Natural killer cell (primary cell): Measurements from ENCODE around the gene TEC. TPM values are rescaled to one million over a fixed set of nuclear protein-coding genes. Genes with fewer than 3 reads are reported as not detected.

Experiments used
- ATAC-seq, 3 donors: fragments of 150-1000 bp in 2 of 3; fragments of 200-7000 bp in 1 of 3; cut with Tn5 transposase; 1 replicate in 1 of 3; 2 replicates in 2 of 3; pipeline ENCODE4 v1.10.0; 2021; ENCODE audit warnings: mild to moderate bottlenecking in 2 of 3, moderate library complexity in 2 of 3
- DNase-seq, 2 donors: peaks; one replicate each; pipeline versions ENCODE4 v3.0.0 to v3.0.0-alpha.2; 2013 to 2021; ENCODE audit warnings: mixed read lengths in 1 of 2
- H3K27ac ChIP-seq: one replicate; pipeline ENCODE4 v1.5.1; 2013; ENCODE audit warnings: mild to moderate bottlenecking, low read length
- H3K27me3 ChIP-seq: one replicate; pipeline ENCODE4 v1.6.1; 2013; ENCODE audit warnings: low read length; ENCODE audit not compliant: control insufficient read depth, insufficient read depth
- H3K36me3 ChIP-seq: one replicate; pipeline ENCODE4 v1.6.1; 2013; ENCODE audit warnings: low read length; ENCODE audit not compliant: control insufficient read depth, insufficient read depth
- H3K4me1 ChIP-seq: one replicate; pipeline ENCODE4 v1.6.1; 2013; ENCODE audit warnings: low read length; ENCODE audit not compliant: control insufficient read depth, insufficient read depth
- H3K4me3 ChIP-seq: one replicate; pipeline ENCODE4 v1.5.1; 2013; ENCODE audit warnings: low read length
- H3K9me3 ChIP-seq: one replicate; pipeline ENCODE4 v1.6.1; 2013; ENCODE audit warnings: low read length; ENCODE audit not compliant: control insufficient read depth, insufficient read depth
- H3K27ac Mint-ChIP-seq, 2 donors: one replicate each; pipeline ENCODE4 v1.8.0; 2022; ENCODE audit warnings: mild to moderate bottlenecking in 2 of 2, mixed read lengths in 2 of 2, moderate library complexity in 1 of 2
- H3K27me3 Mint-ChIP-seq, 2 donors: one replicate each; pipeline ENCODE4 v1.8.0; 2022; ENCODE audit warnings: low read depth in 2 of 2, mixed read lengths in 2 of 2
- H3K36me3 Mint-ChIP-seq: one replicate; pipeline ENCODE4 v1.8.0; 2022; ENCODE audit warnings: mixed read lengths
- H3K4me1 Mint-ChIP-seq, 2 donors: one replicate each; pipeline ENCODE4 v1.8.0; 2022; ENCODE audit warnings: mixed read lengths in 2 of 2
- H3K4me3 Mint-ChIP-seq: one replicate; pipeline ENCODE4 v1.8.0; 2022; ENCODE audit warnings: mild to moderate bottlenecking, moderate library complexity, mixed read lengths
- H3K9me3 Mint-ChIP-seq, 2 donors: one replicate each; pipeline ENCODE4 v1.8.0; 2022; ENCODE audit warnings: mixed read lengths in 2 of 2
- CTCF ChIP-seq: fragments of 200-600 bp; IDR thresholded peaks from one replicate; pipeline ENCODE4 v1.8.0; 2022; ENCODE audit warnings: antibody characterized with exemption
- WGBS: methylation state at CpG from one replicate; pipeline ENCODE4 v1.1.7; 2013; ENCODE audit warnings: missing lambda C conversion rate; ENCODE audit not compliant: insufficient coverage; 5-methylcytosine and 5-hydroxymethylcytosine counted together
- intact Hi-C: fragments of 100-400 bp; cut with micrococcal nuclease; formaldehyde crosslinking; loops from one replicate; pipeline ENCODE4 v1.14.2; 2022
- total RNA-seq, 4 donors: library from RNA; stranded (reverse); fragments of 120-200 nt in 1 of 4; gene quantifications; one replicate each; pipeline versions ENCODE4 v1.2.3 to v1.2.4, GENCODE V29; 2013 to 2022

Gene TEC
- total RNA-seq, 3 donors from 2014 or later (not counting 1 experiment from before 2014, with no cell fraction given): 4.0 to 7.4 (median 4.7) TPM

- peak overlapping the region; percentile 65 for H3K4me3 Mint-ChIP-seq
- no peaks in the 10 kb centered on the region for H3K9me3 Mint-ChIP-seq
- Histone ChIP-seq H3K36me3 (no peaks in the 10 kb centered on the region), H3K4me3 (no peak overlapping the region), H3K27ac (peak overlapping the region; percentile 56), H3K4me1 (peaks cover 13% of the 10 kb centered on the region), H3K27me3 (no peaks in the 10 kb centered on the region), H3K9me3 (no peaks in the 10 kb centered on the region)
- no peak for TF ChIP-seq CTCF
- no peaks in the 10 kb centered on the region for H3K36me3 Mint-ChIP-seq
- peaks cover 22% of the 10 kb centered on the region in 2 donors for H3K4me1 Mint-ChIP-seq
- peak in 1 of 2 donors; percentile 14 for DNase-seq
- H3K27ac Mint-ChIP-seq: peak overlapping the region; percentile 56 to 75
- ATAC-seq: peak; percentile 83 to 94 (median 91)
- WGBS: 4% methylated on average over 6 of the region's 6 CpGs
- intact Hi-C loops: no loop called here
- no peaks in the 10 kb centered on the region for H3K27me3 Mint-ChIP-seq
Observed at GRCh38 chr4:48212165-48212564, 57.5 kb downstream of the TEC start.

GRCh38 chr4:48210966-48211328 lies 58.7 kb downstream of the TEC start:
- ATAC-seq (no peak), DNase-seq (no peak)
- intact Hi-C loops: no loop called here
- no peaks in the 10 kb centered on the region for H3K9me3 Mint-ChIP-seq
- H3K27me3 Mint-ChIP-seq: no peaks in the 10 kb centered on the region
- Histone ChIP-seq H3K4me3 (no peak overlapping the region), H3K36me3 (no peaks in the 10 kb centered on the region), H3K27me3 (no peaks in the 10 kb centered on the region), H3K27ac (peak overlapping the region; percentile 7), H3K9me3 (no peaks in the 10 kb centered on the region), H3K4me1 (peaks cover 13% of the 10 kb centered on the region)
- H3K4me1 Mint-ChIP-seq: peaks cover 22 to 23% of the 10 kb centered on the region in 2 donors
- H3K27ac Mint-ChIP-seq: no peak overlapping the region
- no peak overlapping the region for H3K4me3 Mint-ChIP-seq
- TF ChIP-seq CTCF: no peak
- no peaks in the 10 kb centered on the region for H3K36me3 Mint-ChIP-seq

- ATAC-seq: no peak
- Histone ChIP-seq H3K4me1 (peaks cover 12% of the 10 kb centered on the region), H3K36me3 (no peaks in the 10 kb centered on the region), H3K4me3 (no peak overlapping the region), H3K27ac (no peak overlapping the region), H3K27me3 (no peaks in the 10 kb centered on the region), H3K9me3 (no peaks in the 10 kb centered on the region)
- 80% methylated on average over 2 of the region's 2 CpGs for WGBS
- Mint-ChIP-seq H3K4me3 (no peak overlapping the region), H3K27ac (no peak overlapping the region), H3K27me3 (peaks cover 0 to 6% of the 10 kb centered on the region in 2 donors), H3K9me3 (no peaks in the 10 kb centered on the region), H3K4me1 (peaks cover 8 to 13% of the 10 kb centered on the region in 2 donors), H3K36me3 (no peaks in the 10 kb centered on the region)
- DNase-seq: no peak
- intact Hi-C loops: no loop called here
- TF ChIP-seq CTCF: no peak
Observed at GRCh38 chr4:48205626-48206025, 64.0 kb downstream of the TEC start.

- Mint-ChIP-seq H3K4me1 (peaks cover 3 to 9% of the 10 kb centered on the region in 2 donors), H3K36me3 (no peaks in the 10 kb centered on the region), H3K4me3 (no peak overlapping the region), H3K27me3 (peaks cover 0 to 6% of the 10 kb centered on the region in 2 donors), H3K27ac (no peak overlapping the region), H3K9me3 (no peaks in the 10 kb centered on the region)
- no peak for ATAC-seq
- Histone ChIP-seq H3K27ac (no peak overlapping the region), H3K4me3 (no peak overlapping the region), H3K9me3 (no peaks in the 10 kb centered on the region), H3K27me3 (no peaks in the 10 kb centered on the region), H3K4me1 (peaks cover 9% of the 10 kb centered on the region), H3K36me3 (no peaks in the 10 kb centered on the region)
- 87% methylated on average over 2 of the region's 2 CpGs for WGBS
- intact Hi-C loops: no loop called here
- no peak for DNase-seq
- TF ChIP-seq CTCF: no peak
Observed at GRCh38 chr4:48205107-48205506, 64.5 kb downstream of the TEC start.
